HepG2 (cell line): ENCODE data around the gene FXYD5.

Source experiments
- HNF4A ChIP-seq: sonication (generic); formaldehyde crosslinking; IDR thresholded peaks from 2 replicates; pipeline ENCODE4 v1.4.0; 2020; ENCODE audit warnings: missing genetic modification reagents
- MEIS1 ChIP-seq: sonication (generic); formaldehyde crosslinking; IDR thresholded peaks from 2 replicates; pipeline ENCODE4 v1.9.0; 2021; ENCODE audit warnings: mild to moderate bottlenecking, missing genetic modification reagents, moderate library complexity, borderline replicate concordance
- NCOA5 ChIP-seq: sonication (generic); formaldehyde crosslinking; IDR thresholded peaks from 2 replicates; pipeline ENCODE4 v1.4.0; 2020; ENCODE audit warnings: missing genetic modification reagents
- NR3C1 ChIP-seq: sonication (generic); formaldehyde crosslinking; IDR thresholded peaks from 2 replicates; pipeline ENCODE4 v1.4.0; 2020; ENCODE audit warnings: missing genetic modification reagents
- POLR2AphosphoS2 ChIP-seq: IDR thresholded peaks from 2 replicates; pipeline ENCODE4 v1.6.1; 2011; ENCODE audit warnings: low read depth, low read length, improper control_type of control experiment
- RXRA ChIP-seq: sonication (generic); formaldehyde crosslinking; IDR thresholded peaks from 2 replicates; pipeline ENCODE4 v1.5.1; 2020; ENCODE audit warnings: missing genetic modification reagents
- ZBTB1 ChIP-seq: sonication (generic); formaldehyde crosslinking; IDR thresholded peaks from 2 replicates; pipeline ENCODE4 v1.4.0; 2020; ENCODE audit warnings: missing genetic modification reagents, borderline replicate concordance
- ZMYM4 ChIP-seq: sonication (generic); formaldehyde crosslinking; IDR thresholded peaks from 2 replicates; pipeline ENCODE4 v1.8.1; 2023; ENCODE audit warnings: mild to moderate bottlenecking, missing genetic modification reagents
- ZNF232 ChIP-seq: sonication (generic); formaldehyde crosslinking; IDR thresholded peaks from 2 replicates; pipeline ENCODE4 v1.4.0; 2020; ENCODE audit warnings: missing genetic modification reagents, borderline replicate concordance
- ZNF746 ChIP-seq: sonication (generic); formaldehyde crosslinking; IDR thresholded peaks from 2 replicates; pipeline ENCODE4 v1.8.0; 2022; ENCODE audit warnings: mild to moderate bottlenecking, missing genetic modification reagents
- TF ChIP-seq, protein P1 (sequence below): sonication (generic); formaldehyde crosslinking; IDR thresholded peaks from 2 replicates; pipeline ENCODE4 v1.4.0; 2020; ENCODE audit warnings: low read depth, missing genetic modification reagents
- TF ChIP-seq, protein P2 (sequence below): sonication (generic); formaldehyde crosslinking; IDR thresholded peaks from 2 replicates; pipeline ENCODE4 v1.5.0; 2020; ENCODE audit warnings: mild to moderate bottlenecking, missing genetic modification reagents, moderate library complexity

DNA sequence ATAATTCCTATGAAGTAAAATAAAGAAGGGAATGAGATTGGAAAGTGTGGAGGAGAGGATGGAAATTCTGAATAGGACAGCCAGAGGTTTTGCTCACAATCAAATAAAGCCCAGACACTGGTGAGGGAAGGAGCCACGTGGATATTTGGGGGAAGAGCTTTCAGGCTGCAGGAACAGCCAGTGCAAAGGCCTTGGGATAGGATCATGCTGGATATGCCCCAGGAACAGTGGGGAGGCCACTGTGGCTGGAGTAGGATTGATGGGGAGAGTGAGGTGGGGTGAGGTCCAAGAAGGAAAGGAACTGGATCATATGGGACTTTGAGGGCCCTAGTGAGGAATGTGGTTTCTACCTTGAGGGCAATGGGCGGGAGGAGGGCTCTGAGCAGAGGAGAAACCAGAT is 4.1 kb upstream of the FXYD5 start:
- TF ChIP-seq ZNF232 (CRISPR knock-in tag) (no peak), RXRA (CRISPR knock-in tag) (no peak), POLR2AphosphoS2 (no peak), MEIS1 (CRISPR knock-in tag) (no peak), HNF4A (no peak), NCOA5 (CRISPR knock-in tag) (no peak), ZNF746 (CRISPR knock-in tag) (no peak), NR3C1 (no peak), ZMYM4 (CRISPR knock-in tag) (no peak), ZBTB1 (no peak)
- TF ChIP-seq, protein P1, sequence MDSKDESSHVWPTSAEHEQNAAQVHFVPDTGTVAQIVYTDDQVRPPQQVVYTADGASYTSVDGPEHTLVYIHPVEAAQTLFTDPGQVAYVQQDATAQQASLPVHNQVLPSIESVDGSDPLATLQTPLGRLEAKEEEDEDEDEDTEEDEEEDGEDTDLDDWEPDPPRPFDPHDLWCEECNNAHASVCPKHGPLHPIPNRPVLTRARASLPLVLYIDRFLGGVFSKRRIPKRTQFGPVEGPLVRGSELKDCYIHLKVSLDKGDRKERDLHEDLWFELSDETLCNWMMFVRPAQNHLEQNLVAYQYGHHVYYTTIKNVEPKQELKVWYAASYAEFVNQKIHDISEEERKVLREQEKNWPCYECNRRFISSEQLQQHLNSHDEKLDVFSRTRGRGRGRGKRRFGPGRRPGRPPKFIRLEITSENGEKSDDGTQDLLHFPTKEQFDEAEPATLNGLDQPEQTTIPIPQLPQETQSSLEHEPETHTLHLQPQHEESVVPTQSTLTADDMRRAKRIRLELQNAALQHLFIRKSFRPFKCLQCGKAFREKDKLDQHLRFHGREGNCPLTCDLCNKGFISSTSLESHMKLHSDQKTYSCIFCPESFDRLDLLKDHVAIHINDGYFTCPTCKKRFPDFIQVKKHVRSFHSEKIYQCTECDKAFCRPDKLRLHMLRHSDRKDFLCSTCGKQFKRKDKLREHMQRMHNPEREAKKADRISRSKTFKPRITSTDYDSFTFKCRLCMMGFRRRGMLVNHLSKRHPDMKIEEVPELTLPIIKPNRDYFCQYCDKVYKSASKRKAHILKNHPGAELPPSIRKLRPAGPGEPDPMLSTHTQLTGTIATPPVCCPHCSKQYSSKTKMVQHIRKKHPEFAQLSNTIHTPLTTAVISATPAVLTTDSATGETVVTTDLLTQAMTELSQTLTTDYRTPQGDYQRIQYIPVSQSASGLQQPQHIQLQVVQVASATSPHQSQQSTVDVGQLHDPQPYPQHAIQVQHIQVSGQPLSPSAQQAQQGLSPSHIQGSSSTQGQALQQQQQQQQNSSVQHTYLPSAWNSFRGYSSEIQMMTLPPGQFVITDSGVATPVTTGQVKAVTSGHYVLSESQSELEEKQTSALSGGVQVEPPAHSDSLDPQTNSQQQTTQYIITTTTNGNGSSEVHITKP (CRISPR knock-in tag), result no peak
- TF ChIP-seq, protein P2, sequence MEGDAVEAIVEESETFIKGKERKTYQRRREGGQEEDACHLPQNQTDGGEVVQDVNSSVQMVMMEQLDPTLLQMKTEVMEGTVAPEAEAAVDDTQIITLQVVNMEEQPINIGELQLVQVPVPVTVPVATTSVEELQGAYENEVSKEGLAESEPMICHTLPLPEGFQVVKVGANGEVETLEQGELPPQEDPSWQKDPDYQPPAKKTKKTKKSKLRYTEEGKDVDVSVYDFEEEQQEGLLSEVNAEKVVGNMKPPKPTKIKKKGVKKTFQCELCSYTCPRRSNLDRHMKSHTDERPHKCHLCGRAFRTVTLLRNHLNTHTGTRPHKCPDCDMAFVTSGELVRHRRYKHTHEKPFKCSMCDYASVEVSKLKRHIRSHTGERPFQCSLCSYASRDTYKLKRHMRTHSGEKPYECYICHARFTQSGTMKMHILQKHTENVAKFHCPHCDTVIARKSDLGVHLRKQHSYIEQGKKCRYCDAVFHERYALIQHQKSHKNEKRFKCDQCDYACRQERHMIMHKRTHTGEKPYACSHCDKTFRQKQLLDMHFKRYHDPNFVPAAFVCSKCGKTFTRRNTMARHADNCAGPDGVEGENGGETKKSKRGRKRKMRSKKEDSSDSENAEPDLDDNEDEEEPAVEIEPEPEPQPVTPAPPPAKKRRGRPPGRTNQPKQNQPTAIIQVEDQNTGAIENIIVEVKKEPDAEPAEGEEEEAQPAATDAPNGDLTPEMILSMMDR (CRISPR knock-in tag), result no peak
